BJ (cell line): Measurements from ENCODE around the gene OGFOD3. TPM values are rescaled to one million over a fixed set of nuclear protein-coding genes. Genes with fewer than 3 reads are reported as not detected.

Experiments used
- CTCF ChIA-PET: fragments of 350-600 bp; formaldehyde crosslinking; extraction: SDS; loops from one replicate; lab custom pipeline; 2021; ENCODE audit warnings: antibody characterized with exemption, inconsistent platforms; lab: Yijun Ruan, JAX
- POLR2A ChIA-PET: fragments of 300-600 bp; sonication (Branson Sonifier 250); formaldehyde crosslinking; extraction: SDS; loops from one replicate; lab custom pipeline; 2021; ENCODE audit warnings: antibody characterized with exemption; lab: Charles Lee
- DNase-seq: peaks from one replicate; pipeline ENCODE4 v3.0.0-alpha.2; 2011; ENCODE audit warnings: low read depth
- H3K27me3 ChIP-seq: 2 replicates; pipeline ENCODE4 v1.6.0; 2011; ENCODE audit warnings: low read length; ENCODE audit not compliant: control insufficient read depth, insufficient read depth
- H3K36me3 ChIP-seq: 2 replicates; pipeline ENCODE4 v1.5.1; 2011; ENCODE audit warnings: low read length; ENCODE audit not compliant: control insufficient read depth, insufficient read depth
- H3K4me3 ChIP-seq: 2 replicates; pipeline ENCODE4 v1.5.1; 2011; ENCODE audit warnings: low read depth, mild to moderate bottlenecking, control low read depth, low read length
- polyA plus RNA-seq: library from polyadenylated mRNA; depleted of rRNA; stranded (reverse); fragments of >200 nt; gene quantifications from 2 replicates; pipeline ENCODE4 v1.2.3, GENCODE V29; 2011; rRNA removed
- small RNA-seq: library from RNA; depleted of rRNA; stranded (forward); fragments of <200 nt; gene quantifications from one replicate; pipeline ENCODE3, GENCODE V24; 2012; ENCODE audit warnings: low replicate concordance, low read depth; ENCODE audit not compliant: insufficient read length
- TF ChIP-seq, protein P1 (sequence below): IDR thresholded peaks from 2 replicates; pipeline ENCODE4 v1.5.1; 2011; ENCODE audit warnings: low read depth, mild to moderate bottlenecking, control low read depth, inconsistent platforms, low read length, moderate library complexity; ENCODE audit not compliant: insufficient read depth

Gene OGFOD3
- polyA plus RNA-seq, 1 experiment = 37.9 TPM

DNA sequence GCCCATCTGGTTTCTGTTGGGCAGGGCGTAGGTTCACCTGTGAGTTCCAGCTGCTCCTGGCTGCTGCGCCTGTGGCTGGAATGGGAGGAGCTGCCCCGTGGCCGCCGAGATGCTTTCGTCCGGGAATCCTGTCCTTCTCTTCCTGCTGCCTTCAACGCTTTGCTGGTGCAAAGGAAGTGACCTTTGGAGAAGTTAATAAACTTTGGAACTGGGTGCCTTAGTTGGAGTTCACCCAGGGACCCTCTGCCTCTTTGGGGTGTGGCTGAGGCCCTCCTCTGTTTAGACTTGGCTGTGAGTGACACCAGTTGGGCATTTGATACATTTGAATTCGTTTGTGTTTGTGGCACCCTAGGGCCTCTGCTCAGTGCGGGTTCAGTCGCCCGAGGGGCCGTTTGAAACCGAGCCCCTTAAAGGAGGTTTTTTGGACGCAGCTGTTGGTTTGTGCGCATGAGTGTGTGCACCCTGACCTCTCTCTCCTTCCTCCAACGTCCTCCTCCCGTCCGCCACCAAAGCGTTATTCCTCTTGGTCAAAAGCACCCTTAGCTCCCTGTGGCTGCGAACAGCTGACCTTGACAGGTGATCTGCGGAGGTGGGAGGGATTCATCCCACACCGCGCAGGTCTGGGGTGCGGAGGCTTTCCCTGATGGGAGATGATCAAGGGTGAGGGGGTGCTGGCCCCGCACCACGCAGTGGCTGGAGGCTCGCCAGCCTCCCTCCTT is 75.9 kb downstream of the OGFOD3 start:
- no peaks in the 10 kb centered on the region for H3K27me3 ChIP-seq
- CTCF ChIA-PET = interaction anchor here (1.3 kb wide), 2 partner anchors 8 to 72 kb away, joined by 3 read pairs; no protein-coding TSS in a partner anchor
- DNase-seq = no peak
- TF ChIP-seq, protein P1, sequence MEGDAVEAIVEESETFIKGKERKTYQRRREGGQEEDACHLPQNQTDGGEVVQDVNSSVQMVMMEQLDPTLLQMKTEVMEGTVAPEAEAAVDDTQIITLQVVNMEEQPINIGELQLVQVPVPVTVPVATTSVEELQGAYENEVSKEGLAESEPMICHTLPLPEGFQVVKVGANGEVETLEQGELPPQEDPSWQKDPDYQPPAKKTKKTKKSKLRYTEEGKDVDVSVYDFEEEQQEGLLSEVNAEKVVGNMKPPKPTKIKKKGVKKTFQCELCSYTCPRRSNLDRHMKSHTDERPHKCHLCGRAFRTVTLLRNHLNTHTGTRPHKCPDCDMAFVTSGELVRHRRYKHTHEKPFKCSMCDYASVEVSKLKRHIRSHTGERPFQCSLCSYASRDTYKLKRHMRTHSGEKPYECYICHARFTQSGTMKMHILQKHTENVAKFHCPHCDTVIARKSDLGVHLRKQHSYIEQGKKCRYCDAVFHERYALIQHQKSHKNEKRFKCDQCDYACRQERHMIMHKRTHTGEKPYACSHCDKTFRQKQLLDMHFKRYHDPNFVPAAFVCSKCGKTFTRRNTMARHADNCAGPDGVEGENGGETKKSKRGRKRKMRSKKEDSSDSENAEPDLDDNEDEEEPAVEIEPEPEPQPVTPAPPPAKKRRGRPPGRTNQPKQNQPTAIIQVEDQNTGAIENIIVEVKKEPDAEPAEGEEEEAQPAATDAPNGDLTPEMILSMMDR = no peak
- POLR2A ChIA-PET = no interaction called here
- H3K4me3 ChIP-seq = no peak overlapping the region
- no peaks in the 10 kb centered on the region for H3K36me3 ChIP-seq

DNA sequence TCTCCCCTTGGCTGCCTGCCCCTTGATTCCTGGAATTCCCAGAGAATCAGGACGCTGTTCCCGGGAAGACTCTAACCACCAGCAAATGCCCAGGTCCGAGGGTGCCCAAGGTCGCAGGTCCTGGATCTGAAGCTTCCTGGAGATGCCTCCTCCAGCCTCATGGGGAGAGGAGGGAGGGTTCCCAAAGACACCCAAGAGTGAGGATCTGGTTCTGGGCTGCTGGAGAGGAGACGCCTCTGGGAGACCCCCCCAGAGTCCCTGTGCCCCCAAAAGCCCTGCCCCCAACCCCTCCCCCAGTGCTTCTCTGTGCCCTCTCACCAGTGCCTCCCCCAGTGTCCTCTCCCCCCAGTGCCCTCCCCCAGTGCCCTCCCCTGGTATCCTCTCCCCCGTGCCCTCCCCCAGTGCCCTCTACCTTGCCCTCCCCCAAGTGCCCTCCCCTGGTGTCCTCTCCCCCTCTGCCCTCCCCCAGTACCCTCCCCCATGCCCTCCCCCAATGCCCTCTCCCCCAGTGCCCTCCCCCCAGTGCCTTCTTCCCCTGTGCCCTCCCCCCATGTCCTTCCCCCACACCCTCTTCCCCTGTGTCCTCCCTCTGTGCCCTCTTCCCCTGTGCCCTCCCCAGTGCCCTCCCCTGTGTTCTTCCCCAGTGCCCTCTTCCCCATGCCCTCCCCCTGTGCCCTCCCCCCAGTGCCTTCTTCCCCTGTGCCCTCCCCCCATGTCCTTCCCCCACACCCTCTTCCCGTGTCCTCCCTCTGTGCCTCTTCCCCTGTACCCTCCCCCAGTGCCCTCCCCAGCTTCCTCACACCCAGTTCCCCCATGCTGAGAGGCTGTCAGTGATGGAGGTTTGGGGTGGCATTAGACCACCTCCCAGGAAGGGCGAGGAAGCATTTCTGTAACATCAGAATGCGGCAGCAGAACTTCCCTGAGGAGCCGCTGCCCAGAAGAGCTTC is 78.5 kb downstream of the OGFOD3 start:
- ChIA-PET POLR2A (no interaction called here), CTCF (interaction anchor here (1.1 to 2.8 kb wide), 2 partner anchors 11 to 134 kb away, joined by 3 to 9 read pairs; no protein-coding TSS in a partner anchor)
- Histone ChIP-seq H3K36me3 (no peaks in the 10 kb centered on the region), H3K4me3 (peak overlapping the region; percentile 1), H3K27me3 (no peaks in the 10 kb centered on the region)
- TF ChIP-seq, protein P1 = no peak
- no peak for DNase-seq

Small RNA genes lying within 50 kb of the gene (small RNA-seq; reads per million reads assigned to genes)
- not detected for gene RF00019

Other genes with a start within 250 kb of the OGFOD3 start
- gene CCDC57, start 205.7 kb downstream of the OGFOD3 start, polyA plus RNA-seq = 11.6 and 15.4 TPM in 2 replicates
- 152 and 338 TPM in 2 replicates for gene SLC16A3, start 189.5 kb downstream of the OGFOD3 start, polyA plus RNA-seq
- 57.6 and 118 TPM in 2 replicates for gene CSNK1D, start 144.9 kb downstream of the OGFOD3 start, polyA plus RNA-seq
- 0.06 and 0.22 TPM in 2 replicates for gene CD7, start 101.0 kb downstream of the OGFOD3 start, polyA plus RNA-seq
- 18.9 and 34.4 TPM in 2 replicates for gene SECTM1, start 84.8 kb downstream of the OGFOD3 start, polyA plus RNA-seq
- gene TEX19, start 59.3 kb downstream of the OGFOD3 start, polyA plus RNA-seq = 0.06 TPM in 1 of 2 replicates, not detected in the other
- gene UTS2R, start 46.8 kb downstream of the OGFOD3 start, polyA plus RNA-seq = not detected in 2 replicates
- 8.5 and 8.9 TPM in 2 replicates for gene HEXD, start 239 bp downstream of the OGFOD3 start, polyA plus RNA-seq
- gene CYBC1, start 32.2 kb upstream of the OGFOD3 start, polyA plus RNA-seq = 84.0 and 118 TPM in 2 replicates
- gene NARF, start 40.2 kb upstream of the OGFOD3 start, polyA plus RNA-seq = 68.5 and 75.5 TPM in 2 replicates
- 19.2 and 19.9 TPM in 2 replicates for gene FOXK2, start 101.1 kb upstream of the OGFOD3 start, polyA plus RNA-seq
- gene WDR45B, start 229.9 kb upstream of the OGFOD3 start, polyA plus RNA-seq = 116 and 141 TPM in 2 replicates